Endothelial cell of umbilical vein (primary cell): ENCODE data around the gene ASRGL1. TPM values are rescaled to one million over a fixed set of nuclear protein-coding genes. Genes with fewer than 3 reads are reported as not detected.

ENCODE experiments used
- BruUV-seq: library from RNA; stranded (reverse); fragments of 400-500 nt; replicated peaks from 2 replicates; lab custom pipeline; 2021; lab: Mats Ljungman, UMichigan
- CTCF ChIA-PET: fragments of 300-600, 350-600 bp; sonication (Branson Sonifier 250); formaldehyde crosslinking; loops from one replicate; lab custom pipeline; 2021; ENCODE audit warnings: antibody characterized with exemption, inconsistent platforms; lab: Charles Lee
- POLR2A ChIA-PET: fragments of 300-600, 350-600 bp; sonication (Branson Sonifier 250); formaldehyde crosslinking; loops from one replicate; lab custom pipeline; 2021; ENCODE audit warnings: antibody characterized with exemption, inconsistent platforms; lab: Charles Lee
- DNase-seq: peaks from one replicate; pipeline ENCODE4 v3.0.0-alpha.2; 2011; ENCODE audit warnings: low read depth, low spot score
- FAIRE-seq: peaks from 2 replicates; lab custom pipeline; 2011; peaks lifted over from hg19 to GRCh38; lab: Jason Lieb, UNC
- H2AFZ ChIP-seq: 2 replicates; pipeline ENCODE4 v1.6.0; 2012; ENCODE audit warnings: low read depth, low read length, control low read depth, inconsistent platforms
- H3K27ac ChIP-seq: 2 replicates; pipeline ENCODE4 v1.5.1; 2011; ENCODE audit warnings: low read depth, mild to moderate bottlenecking, control low read depth, low read length, moderate library complexity; ENCODE audit not compliant: insufficient read depth
- H3K27me3 ChIP-seq, 2 experiments: 2 replicates each; pipeline versions ENCODE4 v1.6.0 to v1.6.1; 2011; ENCODE audit warnings: low read length in 2 of 2, mixed read lengths in 1 of 2; ENCODE audit not compliant: control insufficient read depth in 2 of 2, insufficient read depth in 2 of 2
- H3K36me3 ChIP-seq, 2 experiments: 2 replicates in 1 of 2; 3 replicates in 1 of 2; pipeline ENCODE4 v1.5.1; 2011; ENCODE audit warnings: low read length in 2 of 2, mild to moderate bottlenecking in 1 of 2, moderate library complexity in 1 of 2; ENCODE audit not compliant: control insufficient read depth in 2 of 2, insufficient read depth in 2 of 2; ENCODE audit errors: extremely low read depth in 1 of 2
- H3K4me1 ChIP-seq: 3 replicates; pipeline ENCODE4 v1.5.1; 2011; ENCODE audit warnings: mild to moderate bottlenecking, low read length; ENCODE audit not compliant: control insufficient read depth, insufficient read depth; ENCODE audit errors: extremely low read depth
- H3K4me2 ChIP-seq: 2 replicates; pipeline ENCODE4 v1.6.1; 2011; ENCODE audit warnings: low read length, control low read depth, mixed read lengths; ENCODE audit not compliant: insufficient read depth
- H3K4me3 ChIP-seq, 3 experiments: fragments of 200-600 bp in 1 of 3; sonication (generic), shearing (Covaris generic) in 1 of 3; replicated peaks in 1 of 3; 2 replicates each; pipeline ENCODE4 v1.5.1; 2011 to 2016; ENCODE audit warnings: control low read depth in 3 of 3, low read length in 3 of 3, mild to moderate bottlenecking in 2 of 3, inconsistent platforms in 1 of 3, low read depth in 1 of 3, moderate library complexity in 1 of 3; ENCODE audit not compliant: insufficient read depth in 1 of 3
- H3K79me2 ChIP-seq: 2 replicates; pipeline ENCODE4 v1.6.0; 2012; ENCODE audit warnings: low read length, inconsistent platforms; ENCODE audit not compliant: control insufficient read depth, insufficient read depth
- H3K9ac ChIP-seq: replicated peaks from 2 replicates; pipeline ENCODE3; 2011; ENCODE audit warnings: low read length, control low read depth; ENCODE audit not compliant: insufficient read depth; ENCODE audit errors: extremely low read depth
- H3K9me1 ChIP-seq: replicated peaks from 3 replicates; pipeline ENCODE4 v1.6.0; 2011; ENCODE audit warnings: mild to moderate bottlenecking, low read length; ENCODE audit not compliant: control insufficient read depth, insufficient read depth; ENCODE audit errors: extremely low read depth
- H3K9me3 ChIP-seq: replicated peaks from 2 replicates; pipeline ENCODE4 v1.5.1; 2012; ENCODE audit warnings: low read length, inconsistent platforms; ENCODE audit not compliant: control insufficient read depth, insufficient read depth
- H4K20me1 ChIP-seq: replicated peaks from 2 replicates; pipeline ENCODE3; 2011; ENCODE audit warnings: mild to moderate bottlenecking, low read length; ENCODE audit not compliant: control insufficient read depth, insufficient read depth; ENCODE audit errors: extremely low read depth
- CTCF ChIP-seq, 2 donors: IDR thresholded peaks; 1 replicate in 1 of 2; 2 replicates in 1 of 2; pipeline ENCODE4 v1.5.1; 2011; ENCODE audit warnings: low read length in 2 of 2, mild to moderate bottlenecking in 2 of 2, moderate library complexity in 2 of 2, control low read depth in 1 of 2, inconsistent platforms in 1 of 2, low read depth in 1 of 2; ENCODE audit not compliant: insufficient read depth in 1 of 2; ENCODE audit errors: extremely low read depth in 1 of 2
- EZH2 ChIP-seq: IDR thresholded peaks from 2 replicates; pipeline ENCODE4 v1.6.1; 2012; ENCODE audit warnings: borderline replicate concordance, low read depth, mild to moderate bottlenecking, moderate library complexity, low read length, inconsistent platforms; ENCODE audit not compliant: severe bottlenecking
- FOS ChIP-seq: IDR thresholded peaks from 2 replicates; pipeline ENCODE4 v1.6.1; 2011; ENCODE audit warnings: mild to moderate bottlenecking, low read length, moderate library complexity, borderline replicate concordance; ENCODE audit not compliant: insufficient read depth
- GATA2 ChIP-seq: IDR thresholded peaks from 2 replicates; pipeline ENCODE4 v1.7.0; 2011; ENCODE audit warnings: low read depth, mild to moderate bottlenecking, moderate library complexity, mixed read lengths, low read length; ENCODE audit not compliant: insufficient read length, insufficient read depth
- JUN ChIP-seq: IDR thresholded peaks from 2 replicates; pipeline ENCODE4 v1.6.1; 2011; ENCODE audit warnings: borderline replicate concordance, low read depth; ENCODE audit not compliant: insufficient read length, insufficient read depth
- MAX ChIP-seq: IDR thresholded peaks from 2 replicates; pipeline ENCODE4 v1.6.1; 2011; ENCODE audit not compliant: insufficient read depth, insufficient read length
- MYC ChIP-seq: IDR thresholded peaks from one replicate; pipeline ENCODE4 v1.6.1; 2011; ENCODE audit warnings: mild to moderate bottlenecking, low read depth, low read length
- POLR2A ChIP-seq: IDR thresholded peaks from 2 replicates; pipeline ENCODE4 v1.6.1; 2012; ENCODE audit warnings: low read depth, mild to moderate bottlenecking, control low read depth, low read length
- POLR2AphosphoS5 ChIP-seq: IDR thresholded peaks from 2 replicates; pipeline ENCODE4 v1.6.1; 2012; ENCODE audit warnings: low read depth, mild to moderate bottlenecking, control low read depth, low read length, moderate library complexity; ENCODE audit not compliant: insufficient read depth
- dilution Hi-C: fragments of 300-500 bp; cut with MboI; formaldehyde crosslinking; loops from one replicate; pipeline ENCODE4 v1.15.0; 2019; ENCODE audit warnings: low sequenced_read_pairs; ENCODE audit not compliant: extremely low pct_ligation_motif_present
- intact Hi-C: fragments of 100-400 bp; cut with micrococcal nuclease; formaldehyde crosslinking; loops from one replicate; pipeline ENCODE4 v1.10.0; 2022
- polyA plus RNA-seq, 4 experiments: library from polyadenylated mRNA; depleted of rRNA in 3 of 4; stranded (reverse) in 3 of 4; unstranded in 1 of 4; fragments of >200 nt; gene quantifications; 2 replicates each; pipeline versions ENCODE4 v1.2.1 to v1.2.3, GENCODE V29; 2011 to 2012; ENCODE audit warnings: missing spikeins in 1 of 4
- total RNA-seq: library from RNA; stranded (reverse); gene quantifications from 2 replicates; pipeline ENCODE4 v1.2.3, GENCODE V29; 2021

The ASRGL1 gene
- total and polyA plus RNA-seq, 2 donors (not counting 3 experiments of a cell fraction or from before 2014, with no cell fraction given), result 33.1 to 36.0 TPM

GRCh38 chr11:62398011-62398994 lies 61.1 kb downstream of the ASRGL1 start:
- no peaks in the 10 kb centered on the region for H3K36me3 ChIP-seq
- no peak overlapping the region for H2AFZ ChIP-seq
- H3K9me3 ChIP-seq, result no peaks in the 10 kb centered on the region
- no peaks in the 10 kb centered on the region for H3K79me2 ChIP-seq
- dilution Hi-C loops, result no loop called here
- BruUV-seq, result no TSS peak
- ChIA-PET POLR2A (no interaction called here), CTCF (interaction anchor here (1.2 to 4.2 kb wide), 3 partner anchors 12 to 26 kb away, joined by 3 to 18 read pairs (median 4); partner anchors contain the start of gene SCGB1A1)
- no peak for TF ChIP-seq FOS
- no peak for TF ChIP-seq CTCF (IDR thresholded peaks at IDR 0.05; ENCODE audit: extremely low read depth in 1 of 2, insufficient read depth in 1 of 2, low read depth in 1 of 2, low read length in 2 of 2)
- no peak for TF ChIP-seq JUN
- no peak for TF ChIP-seq GATA2
- no peak for TF ChIP-seq MYC
- no peak for TF ChIP-seq POLR2A
- no peak for TF ChIP-seq EZH2
- no peak for TF ChIP-seq POLR2AphosphoS5
- no peak for TF ChIP-seq MAX
- intact Hi-C loops, result loop anchor here (5.0 kb wide), 3 partner anchors 214 to 484 kb away; partner anchors contain the start of genes EML3, ROM1, SLC3A2 and STX5
- FAIRE-seq (no peak), DNase-seq (no peak)
- no peaks in the 10 kb centered on the region for H3K9me1 ChIP-seq
- no peak overlapping the region for H3K4me3 ChIP-seq
- H3K4me2 ChIP-seq, result no peak overlapping the region
- no peaks in the 10 kb centered on the region for H4K20me1 ChIP-seq
- H3K4me1 ChIP-seq, result peaks cover 4% of the 10 kb centered on the region
- no peak overlapping the region for H3K27ac ChIP-seq
- H3K9ac ChIP-seq, result no peak overlapping the region
- H3K27me3 ChIP-seq, result no peaks in the 10 kb centered on the region
